Heart left ventricle (tissue), 16 donors: ENCODE measurements around the gene ENAM. TPM values are rescaled to one million over a fixed set of nuclear protein-coding genes. Genes with fewer than 3 reads are reported as not detected.
A peak's percentile ranks its signal among the peaks of the same experiment; 100 is the strongest.

Source experiments
- ATAC-seq, 4 donors: fragments of 200-7000 bp; cut with Tn5 transposase; one replicate each; pipeline ENCODE4 v1.9.1; 2020 to 2022; ENCODE audit warnings: moderate library complexity in 4 of 4, mild to moderate bottlenecking in 3 of 4, moderate number of reproducible peaks in 1 of 4
- DNase-seq, 5 donors: peaks; one replicate each; pipeline ENCODE4 v3.0.0-alpha.2; 2020
- H3K27ac ChIP-seq, 12 donors: fragments of 200-600 bp; sonication (generic) in 4 of 12; one replicate each; pipeline versions ENCODE4 v1.5.0 to v1.8.0; 2016 to 2022; ENCODE audit warnings: mild to moderate bottlenecking in 2 of 12
- H3K27me3 ChIP-seq, 9 donors: fragments of 200-600 bp; sonication (generic) in 2 of 9; one replicate each; pipeline versions ENCODE4 v1.5.1 to v1.8.0; 2016 to 2022; ENCODE audit warnings: mild to moderate bottlenecking in 3 of 9
- H3K36me3 ChIP-seq, 9 donors: fragments of 200-600 bp; sonication (generic) in 2 of 9; one replicate each; pipeline versions ENCODE4 v1.5.0 to v1.8.0; 2018 to 2022; ENCODE audit warnings: mild to moderate bottlenecking in 2 of 9
- H3K4me1 ChIP-seq, 12 donors: fragments of 200-600 bp; sonication (generic) in 4 of 12; one replicate each; pipeline versions ENCODE4 v1.5.0 to v1.8.0; 2016 to 2022; ENCODE audit warnings: mild to moderate bottlenecking in 3 of 12
- H3K4me3 ChIP-seq, 12 donors: fragments of 200-600 bp; sonication (generic) in 4 of 12; one replicate each; pipeline versions ENCODE4 v1.5.0 to v1.8.0; 2017 to 2022; ENCODE audit warnings: mild to moderate bottlenecking in 9 of 12, moderate library complexity in 4 of 12
- H3K9me3 ChIP-seq, 12 donors: fragments of 200-600 bp; sonication (generic) in 4 of 12; one replicate each; pipeline versions ENCODE4 v1.5.0 to v1.8.0; 2016 to 2022; ENCODE audit warnings: mild to moderate bottlenecking in 1 of 12
- CTCF ChIP-seq, 12 donors: fragments of 200-600 bp; sonication (generic) in 4 of 12; IDR thresholded peaks; one replicate each; pipeline versions ENCODE4 v1.5.0 to v1.8.0; 2018 to 2022; ENCODE audit warnings: antibody characterized with exemption in 12 of 12, mild to moderate bottlenecking in 5 of 12
- POLR2A ChIP-seq, 2 donors: fragments of 450-650 bp; IDR thresholded peaks; one replicate each; pipeline ENCODE4 v1.6.1; 2017; ENCODE audit warnings: antibody characterized with exemption in 2 of 2, mild to moderate bottlenecking in 2 of 2, moderate library complexity in 2 of 2
- WGBS, 4 donors: extraction: QIAGEN DNeasy Blood & Tissue Kit in 2 of 4; methylation state at CpG; one replicate each; pipeline versions ENCODE4 v1.1.5 to v1.1.7; 2013 to 2018; 5-methylcytosine and 5-hydroxymethylcytosine counted together
- intact Hi-C, 10 donors: fragments of 100-400 bp; cut with DNase I; formaldehyde crosslinking; loops; one replicate each; pipeline versions ENCODE4 v1.11.1 to v1.14.2; 2022
- polyA plus RNA-seq, 2 donors: library from polyadenylated mRNA; stranded (reverse); fragments of 200-250 nt; gene quantifications; one replicate each; pipeline ENCODE4 v1.2.3, GENCODE V29; 2013
- total RNA-seq, 9 donors: library from RNA; depleted of rRNA in 2 of 9; stranded (reverse); fragments of >200 nt in 2 of 9; fragmentation: NEBNext Ultra II Directional in 3 of 9; extraction: Animal tissue kit (Norgen Biotek cat#: 25700) in 3 of 9; gene quantifications; one replicate each; pipeline versions ENCODE4 v1.1.0 to v1.2.4, GENCODE V29; 2016 to 2023
- donor health status: ischemic (EF 13 %, LVEDD 7.1; RV severe dilation, severe dysfunction).
- donor health status: healthy with polysubstance abuse.
- donor health status: DM: no; HTN: yes; CAD: no.
- donor health status: DM: no; HTN: no; CAD: no.
- donor health status: ischemic (EF 25% LVEDD 6.9; RV normal size, moderate dysfunction).
- donor health status: ischemic (EF 25% LVEDD 5.7; RV mildly dilated, moderate dysfunction).
- donor health status: healthy.
- donor health status: DM: yes; HTN: yes; CAD: no.
- donor health status: ischemic (EF 35%, LVEDD 5.7; RV mildly dilated, moderate dysfunction).
- donor health status: nonischemic (EF 11% LVEDD 7.7; RV severe dilation, severe dysfunction).
- donor health status: DM: yes; HTN: yes; CAD: no.
- donor health status: PGD.
- donor health status: ischemic (EF 29% LVEDD 5.4; RV normal size, mild dysfunction).
- donor health status: nonischemic (EF 23%, LVEDD 6.1; RV moderate dilation, normal function).

ENAM gene
- total and polyA plus RNA-seq, 11 donors: 0.98 to 16.0 (median 6.8) TPM

GRCh38 chr4:70607334-70607853 lies 21.1 kb upstream of the ENAM start:
- Histone ChIP-seq H3K27me3 (no peaks in the 10 kb centered on the region), H3K9me3 (no peaks in the 10 kb centered on the region), H3K4me1 (no peaks in the 10 kb centered on the region), H3K27ac (no peak overlapping the region), H3K4me3 (no peak overlapping the region), H3K36me3 (no peaks in the 10 kb centered on the region)
- no peak for TF ChIP-seq CTCF (IDR thresholded peaks at IDR 0.05)
- TF ChIP-seq POLR2A (IDR thresholded peaks at IDR 0.05): no peak
- no peak for ATAC-seq
- intact Hi-C loops: no loop called here
- WGBS, 4 donors: 78 to 85% (median 83%) methylated on average over 3 of the region's 3 CpGs
- no peak for DNase-seq

- H3K4me1 ChIP-seq: peaks cover 0 to 3% (median 0%) of the 10 kb centered on the region in 12 donors
- 61 to 72% (median 68%) methylated on average over 2 of the region's 2 CpGs for WGBS, 4 donors
- no peaks in the 10 kb centered on the region for H3K27me3 ChIP-seq
- intact Hi-C loops: no loop called here
- DNase-seq (no peak), ATAC-seq (no peak)
- no peak overlapping the region for H3K4me3 ChIP-seq
- TF ChIP-seq POLR2A (IDR thresholded peaks at IDR 0.05) (no peak), CTCF (IDR thresholded peaks at IDR 0.05) (no peak)
- H3K27ac ChIP-seq: no peak overlapping the region
- no peaks in the 10 kb centered on the region for H3K36me3 ChIP-seq
- no peaks in the 10 kb centered on the region for H3K9me3 ChIP-seq
Measured at GRCh38 chr4:70608324-70608723, 20.2 kb upstream of the ENAM start.

GRCh38 chr4:70613306-70614183 lies 15.0 kb upstream of the ENAM start:
- Histone ChIP-seq H3K36me3 (no peaks in the 10 kb centered on the region), H3K27ac (peak overlapping the region in 2 of 12 donors; percentile 5 to 28), H3K4me1 (peaks cover 0 to 12% (median 0%) of the 10 kb centered on the region in 12 donors), H3K27me3 (no peaks in the 10 kb centered on the region), H3K9me3 (no peaks in the 10 kb centered on the region), H3K4me3 (peak overlapping the region in 7 of 12 donors; percentile 1 to 42 (median 32))
- ATAC-seq: peak in 3 of 4 donors; percentile 22 to 38 (median 24)
- 20 to 32% (median 23%) methylated on average over 9 of the region's 9 CpGs for WGBS, 4 donors
- no peak for DNase-seq
- intact Hi-C loops: no loop called here
- TF ChIP-seq POLR2A (IDR thresholded peaks at IDR 0.05) (no peak), CTCF (IDR thresholded peaks at IDR 0.05) (no peak)

GRCh38 chr4:70614184-70614555 lies 14.4 kb upstream of the ENAM start:
- peak in 1 of 4 donors; percentile 14 for ATAC-seq

More at GRCh38 chr4:70614184-70614555, 14.4 kb upstream of the ENAM start:
- Histone ChIP-seq H3K4me1 (peaks cover 0 to 12% (median 0%) of the 10 kb centered on the region in 12 donors), H3K9me3 (no peaks in the 10 kb centered on the region), H3K27me3 (no peaks in the 10 kb centered on the region), H3K4me3 (peak overlapping the region in 7 of 12 donors; percentile 1 to 42 (median 32)), H3K36me3 (no peaks in the 10 kb centered on the region), H3K27ac (peak overlapping the region in 2 of 12 donors; percentile 5 to 28)
- TF ChIP-seq POLR2A (IDR thresholded peaks at IDR 0.05) (no peak), CTCF (IDR thresholded peaks at IDR 0.05) (no peak)
- WGBS, 4 donors: 44 to 65% (median 64%) methylated on average over 3 of the region's 3 CpGs
- DNase-seq: no peak
- intact Hi-C loops: no loop called here
